Activated naive CD4-positive, alpha-beta T cell treated with anti-CD3 and anti-CD28 coated beads for 36 hours (primary cell): ENCODE data around the gene TP73. TPM values are rescaled to one million over a fixed set of nuclear protein-coding genes. Genes with fewer than 3 reads are reported as not detected.

Source experiments
- CTCF ChIA-PET: fragments of 350-600 bp; sonication (Branson Sonifier 250); formaldehyde crosslinking; loops from one replicate; lab custom pipeline; 2021; ENCODE audit warnings: antibody characterized with exemption; lab: Charles Lee
- DNase-seq: peaks from one replicate; pipeline ENCODE4 v3.0.0-alpha.2; 2020
- H3K27ac Mint-ChIP-seq: one replicate; pipeline ENCODE4 v1.8.0; 2021; ENCODE audit warnings: mild to moderate bottlenecking, mixed read lengths
- H3K27me3 Mint-ChIP-seq: one replicate; pipeline ENCODE4 v1.8.0; 2021; ENCODE audit warnings: low read depth, mixed read lengths
- H3K36me3 Mint-ChIP-seq: one replicate; pipeline ENCODE4 v1.8.0; 2021; ENCODE audit warnings: low read depth, mixed read lengths
- H3K4me1 Mint-ChIP-seq: one replicate; pipeline ENCODE4 v1.8.0; 2021; ENCODE audit warnings: low read depth, mixed read lengths
- H3K4me3 Mint-ChIP-seq: one replicate; pipeline ENCODE4 v1.8.0; 2021; ENCODE audit warnings: mild to moderate bottlenecking, moderate library complexity, mixed read lengths
- H3K9me3 Mint-ChIP-seq: one replicate; pipeline ENCODE4 v1.8.0; 2021; ENCODE audit warnings: mixed read lengths
- intact Hi-C: fragments of 100-400 bp; cut with micrococcal nuclease; formaldehyde crosslinking; loops from one replicate; pipeline ENCODE4 v1.15.1; 2023
- total RNA-seq, 2 experiments: library from RNA; stranded (reverse); gene quantifications; one replicate each; pipeline ENCODE4 v1.2.3, GENCODE V29; 2021

Gene TP73
- total RNA-seq, 2 experiments from 2014 or later: 0.20 to 0.43 TPM

GRCh38 chr1:3761296-3762010, 109.1 kb downstream of the TP73 start:
- H3K9me3 Mint-ChIP-seq: peaks cover 5% of the 10 kb centered on the region
- intact Hi-C loops: no loop called here
- no peak overlapping the region for H3K27ac Mint-ChIP-seq
- H3K36me3 Mint-ChIP-seq: no peaks in the 10 kb centered on the region
- no peaks in the 10 kb centered on the region for H3K4me1 Mint-ChIP-seq
- CTCF ChIA-PET: interaction anchor here (0.7 kb wide), 1 partner anchor 111 kb away, joined by 3 read pairs; no protein-coding TSS in a partner anchor
- peaks cover 19% of the 10 kb centered on the region for H3K27me3 Mint-ChIP-seq
- DNase-seq: no peak
- H3K4me3 Mint-ChIP-seq: no peak overlapping the region

- H3K36me3 Mint-ChIP-seq: no peaks in the 10 kb centered on the region
- peaks cover 18% of the 10 kb centered on the region for H3K27me3 Mint-ChIP-seq
- peaks cover 5% of the 10 kb centered on the region for H3K9me3 Mint-ChIP-seq
- H3K27ac Mint-ChIP-seq: no peak overlapping the region
- no peaks in the 10 kb centered on the region for H3K4me1 Mint-ChIP-seq
- H3K4me3 Mint-ChIP-seq: no peak overlapping the region
- DNase-seq: no peak
- intact Hi-C loops: no loop called here
- CTCF ChIA-PET: interaction anchor here (0.7 kb wide), 1 partner anchor 111 kb away, joined by 3 read pairs; no protein-coding TSS in a partner anchor
Observed at GRCh38 chr1:3762151-3762872, 110.0 kb downstream of the TP73 start.

- Mint-ChIP-seq H3K36me3 (no peaks in the 10 kb centered on the region), H3K27ac (no peak overlapping the region), H3K27me3 (peaks cover 18% of the 10 kb centered on the region), H3K9me3 (peaks cover 5% of the 10 kb centered on the region), H3K4me3 (no peak overlapping the region), H3K4me1 (no peaks in the 10 kb centered on the region)
- DNase-seq: no peak
- intact Hi-C loops: no loop called here
- CTCF ChIA-PET: no interaction called here
Observed at GRCh38 chr1:3762873-3763228, 110.5 kb downstream of the TP73 start.

DNA sequence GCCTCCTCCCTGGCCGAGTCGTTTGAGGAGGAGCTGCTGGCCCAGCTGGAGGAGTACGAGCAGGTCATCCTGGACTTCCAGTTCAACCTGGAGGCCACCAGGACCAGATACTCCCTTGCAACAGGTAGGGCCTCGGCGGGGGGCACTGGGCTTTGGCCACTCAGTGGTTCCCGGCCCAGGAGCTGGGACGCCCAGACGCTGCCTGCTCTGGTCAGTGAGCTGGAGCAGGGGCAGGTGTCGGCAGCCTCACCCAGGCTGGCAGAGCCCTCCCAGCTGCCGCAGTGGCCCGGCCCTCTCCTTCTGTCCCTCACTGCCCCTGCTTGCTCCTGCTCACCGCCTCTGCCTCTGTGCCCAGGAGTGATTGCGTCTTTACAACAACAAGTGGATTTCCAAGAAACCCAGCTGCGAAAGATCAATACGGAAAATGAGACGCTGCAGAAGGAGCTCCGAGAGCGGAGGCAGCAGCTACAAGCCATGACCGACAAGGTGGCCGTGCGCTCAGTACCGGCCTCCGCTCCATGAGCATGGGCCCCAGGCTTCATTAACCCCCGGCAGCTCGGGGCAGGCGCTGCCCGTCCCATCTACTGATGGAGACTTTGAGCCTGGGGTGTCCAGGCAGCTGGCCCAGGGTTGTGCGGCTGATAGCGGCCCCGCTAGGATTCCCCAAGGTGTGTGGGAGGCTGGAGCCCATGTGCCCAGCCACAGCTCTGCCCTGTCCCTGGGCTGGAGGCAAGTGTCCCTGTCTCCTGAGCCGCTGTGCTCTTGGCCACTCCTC, 111.2 kb downstream of the TP73 start:
- H3K4me1 Mint-ChIP-seq: no peaks in the 10 kb centered on the region
- CTCF ChIA-PET: no interaction called here
- H3K36me3 Mint-ChIP-seq: no peaks in the 10 kb centered on the region
- no peak for DNase-seq
- peaks cover 18% of the 10 kb centered on the region for H3K27me3 Mint-ChIP-seq
- H3K9me3 Mint-ChIP-seq: peaks cover 5% of the 10 kb centered on the region
- H3K27ac Mint-ChIP-seq: no peak overlapping the region
- no peak overlapping the region for H3K4me3 Mint-ChIP-seq
- intact Hi-C loops: no loop called here

- no peaks in the 10 kb centered on the region for H3K9me3 Mint-ChIP-seq
- no peak for DNase-seq
- H3K36me3 Mint-ChIP-seq: no peaks in the 10 kb centered on the region
- H3K27me3 Mint-ChIP-seq: peaks cover 6% of the 10 kb centered on the region
- intact Hi-C loops: no loop called here
- H3K4me1 Mint-ChIP-seq: peaks cover 12% of the 10 kb centered on the region
- H3K4me3 Mint-ChIP-seq: no peak overlapping the region
- CTCF ChIA-PET: interaction anchor here (0.6 to 1.1 kb wide), 2 partner anchors 43 kb away, joined by 3 read pairs; no protein-coding TSS in a partner anchor
- H3K27ac Mint-ChIP-seq: no peak overlapping the region
Observed at GRCh38 chr1:3767328-3767925, 115.1 kb downstream of the TP73 start.

DNA sequence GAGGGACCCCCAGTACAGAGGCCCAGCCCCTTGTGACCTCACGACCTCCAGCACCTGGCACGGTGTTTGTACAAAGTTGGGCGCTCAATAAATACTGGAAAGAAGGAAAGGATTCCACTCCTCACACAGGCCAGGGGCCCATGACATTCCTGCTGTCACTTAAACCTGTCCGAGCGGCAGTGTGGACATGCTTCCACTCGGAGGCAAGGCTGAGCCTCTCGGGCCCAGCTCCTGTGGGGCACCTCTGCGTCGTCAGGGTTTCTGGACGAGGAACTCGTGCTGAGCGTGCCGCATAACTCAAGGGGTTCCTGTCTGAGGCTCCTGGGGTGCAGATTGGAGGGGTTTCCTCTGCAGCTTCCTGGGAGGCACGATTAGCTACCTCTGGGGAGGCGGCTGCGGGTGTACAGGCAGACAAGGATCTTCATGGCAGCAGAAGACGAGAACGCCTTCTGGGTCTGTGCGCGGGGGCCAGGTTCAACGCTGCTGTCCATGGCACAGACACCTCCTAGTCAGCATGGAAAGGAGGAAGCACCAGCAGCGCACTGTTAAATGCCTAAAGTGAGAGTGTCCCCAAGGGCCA, 116.6 kb downstream of the TP73 start:
- no peak for DNase-seq
- CTCF ChIA-PET: interaction anchor here (0.7 kb wide), 1 partner anchor 14 kb away, joined by 3 read pairs; no protein-coding TSS in a partner anchor
- Mint-ChIP-seq H3K4me1 (peaks cover 12% of the 10 kb centered on the region), H3K27ac (no peak overlapping the region), H3K27me3 (peaks cover 6% of the 10 kb centered on the region), H3K36me3 (no peaks in the 10 kb centered on the region), H3K9me3 (no peaks in the 10 kb centered on the region), H3K4me3 (no peak overlapping the region)
- intact Hi-C loops: no loop called here

DNA sequence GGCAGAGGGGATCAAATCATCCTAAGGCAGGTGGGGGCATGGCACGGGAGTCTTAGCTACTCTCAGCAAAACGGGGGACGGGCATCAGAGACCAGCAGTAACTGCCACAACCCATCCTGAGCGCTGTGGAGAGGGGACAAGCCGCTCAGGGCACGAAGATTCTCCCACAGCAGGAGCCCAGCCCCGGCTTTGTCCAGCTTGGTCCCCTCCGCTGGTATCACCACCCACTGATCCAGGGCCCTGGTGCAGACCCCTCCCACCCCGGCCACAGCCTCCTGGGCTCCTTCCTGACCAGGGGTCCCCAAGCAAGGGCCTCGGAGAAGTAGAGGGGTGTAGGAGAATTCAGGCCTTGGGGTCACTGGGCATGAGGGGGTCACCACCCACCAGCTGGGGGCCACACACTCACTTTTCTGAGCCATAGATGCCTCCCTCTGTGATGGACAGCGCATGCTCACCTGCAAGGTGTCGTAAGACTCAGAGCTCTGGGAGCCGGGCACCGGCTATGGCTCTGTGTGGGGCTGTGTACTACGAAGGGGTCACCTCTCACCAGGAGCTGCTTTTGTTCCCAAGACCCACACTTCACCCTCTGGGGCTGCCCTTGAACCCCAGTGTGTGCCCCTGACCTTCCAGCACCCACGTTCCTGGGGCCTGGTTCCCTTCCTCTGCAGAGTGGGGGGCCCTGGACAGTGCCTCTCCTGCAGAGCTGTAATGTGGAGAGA, 117.9 kb downstream of the TP73 start:
- Mint-ChIP-seq H3K27me3 (peaks cover 4% of the 10 kb centered on the region), H3K4me3 (peak overlapping the region; percentile 48), H3K9me3 (no peaks in the 10 kb centered on the region), H3K36me3 (no peaks in the 10 kb centered on the region), H3K4me1 (peaks cover 12% of the 10 kb centered on the region), H3K27ac (no peak overlapping the region)
- CTCF ChIA-PET: no interaction called here
- DNase-seq: no peak
- intact Hi-C loops: no loop called here

GRCh38 chr1:3771108-3772026, 119.1 kb downstream of the TP73 start:
- Mint-ChIP-seq H3K27me3 (no peaks in the 10 kb centered on the region), H3K36me3 (no peaks in the 10 kb centered on the region), H3K27ac (peak overlapping the region; percentile 8), H3K9me3 (no peaks in the 10 kb centered on the region), H3K4me3 (peak overlapping the region; percentile 65), H3K4me1 (peaks cover 12% of the 10 kb centered on the region)
- DNase-seq: no peak
- intact Hi-C loops: loop anchor here (1.0 to 2.0 kb wide), 4 partner anchors 24 to 129 kb away; partner anchors contain the start of genes C1orf174, CEP104, DFFB and LRRC47
- CTCF ChIA-PET: no interaction called here

DNA sequence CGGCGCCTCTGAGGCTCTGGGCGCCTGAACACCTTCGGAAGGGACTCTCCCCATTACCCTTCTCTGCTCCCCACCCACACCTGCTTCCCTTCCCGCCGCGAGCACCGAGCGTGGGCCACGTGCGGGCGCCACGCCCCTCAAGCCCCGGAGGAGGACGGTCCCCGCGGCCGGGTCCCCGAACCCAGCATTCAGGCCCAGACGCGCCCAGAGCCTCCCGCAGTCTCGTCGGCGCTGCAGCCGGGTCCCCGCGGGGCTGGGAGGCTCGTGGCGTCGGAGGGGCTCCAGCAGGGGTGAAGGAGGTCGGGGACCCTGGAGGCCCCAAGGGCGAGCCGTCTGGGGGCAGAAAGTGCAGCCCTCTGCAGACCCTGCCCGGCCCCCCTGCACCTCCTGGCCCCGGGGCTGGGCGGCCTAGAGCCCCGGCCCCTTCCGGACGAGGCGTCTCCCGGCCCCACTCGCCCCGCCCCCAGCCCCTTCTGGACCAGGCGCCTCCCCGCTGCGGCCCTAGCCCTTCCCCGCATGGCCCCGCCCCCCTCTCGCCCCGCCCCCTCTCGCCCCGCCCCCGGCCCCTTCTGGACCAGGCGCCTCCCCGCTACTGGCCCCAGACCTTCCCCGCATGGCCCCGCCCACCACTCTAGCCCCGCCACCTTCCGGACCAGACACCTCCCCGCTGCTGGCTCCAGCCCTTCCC, 119.9 kb downstream of the TP73 start:
- Mint-ChIP-seq H3K9me3 (no peaks in the 10 kb centered on the region), H3K36me3 (no peaks in the 10 kb centered on the region), H3K27me3 (no peaks in the 10 kb centered on the region), H3K27ac (peak overlapping the region; percentile 8), H3K4me3 (peak overlapping the region; percentile 65), H3K4me1 (peaks cover 12% of the 10 kb centered on the region)
- CTCF ChIA-PET: no interaction called here
- DNase-seq: peak; percentile 94
- intact Hi-C loops: loop anchor here (1.0 to 2.0 kb wide), 4 partner anchors 24 to 129 kb away; partner anchors contain the start of genes C1orf174, CEP104, DFFB and LRRC47
